OCI-LY3 (cell line): Measurements from ENCODE around the gene LRBA.

Source experiments
- EZH2phosphoT487 ChIP-seq: fragments of 200-600 bp; shearing (Covaris generic); IDR thresholded peaks from 2 replicates; pipeline ENCODE4 v1.6.1; 2018; ENCODE audit warnings: antibody characterized with exemption, mixed run types, low read depth
- TF ChIP-seq, protein P1 (sequence below): fragments of 200-600, 300-600 bp; sonication (generic); IDR thresholded peaks from 2 replicates; pipeline ENCODE4 v1.5.1; 2014; ENCODE audit warnings: antibody characterized with exemption, low read length, low read depth

GRCh38 chr4:150345207-150345744 lies 669.8 kb downstream of the LRBA start:
- TF ChIP-seq, protein P1, sequence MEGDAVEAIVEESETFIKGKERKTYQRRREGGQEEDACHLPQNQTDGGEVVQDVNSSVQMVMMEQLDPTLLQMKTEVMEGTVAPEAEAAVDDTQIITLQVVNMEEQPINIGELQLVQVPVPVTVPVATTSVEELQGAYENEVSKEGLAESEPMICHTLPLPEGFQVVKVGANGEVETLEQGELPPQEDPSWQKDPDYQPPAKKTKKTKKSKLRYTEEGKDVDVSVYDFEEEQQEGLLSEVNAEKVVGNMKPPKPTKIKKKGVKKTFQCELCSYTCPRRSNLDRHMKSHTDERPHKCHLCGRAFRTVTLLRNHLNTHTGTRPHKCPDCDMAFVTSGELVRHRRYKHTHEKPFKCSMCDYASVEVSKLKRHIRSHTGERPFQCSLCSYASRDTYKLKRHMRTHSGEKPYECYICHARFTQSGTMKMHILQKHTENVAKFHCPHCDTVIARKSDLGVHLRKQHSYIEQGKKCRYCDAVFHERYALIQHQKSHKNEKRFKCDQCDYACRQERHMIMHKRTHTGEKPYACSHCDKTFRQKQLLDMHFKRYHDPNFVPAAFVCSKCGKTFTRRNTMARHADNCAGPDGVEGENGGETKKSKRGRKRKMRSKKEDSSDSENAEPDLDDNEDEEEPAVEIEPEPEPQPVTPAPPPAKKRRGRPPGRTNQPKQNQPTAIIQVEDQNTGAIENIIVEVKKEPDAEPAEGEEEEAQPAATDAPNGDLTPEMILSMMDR, result no peak
- no peak for TF ChIP-seq EZH2phosphoT487
